HepG2 (cell line): ENCODE measurements around the gene NTM. TPM values are rescaled to one million over a fixed set of nuclear protein-coding genes. Genes with fewer than 3 reads are reported as not detected.

Experiments
- ATAC-seq: fragments of 200-7000 bp; cut with Tn5 transposase; 3 replicates; pipeline ENCODE4 v1.9.1; 2020; ENCODE audit warnings: mild to moderate bottlenecking, moderate library complexity
- BruUV-seq: library from RNA; stranded (reverse); fragments of 400-500 nt; replicated peaks from 2 replicates; lab custom pipeline; 2021; lab: Mats Ljungman, UMichigan
- CTCF ChIA-PET: fragments of 300-600 bp; formaldehyde crosslinking; extraction: SDS; loops from one replicate; lab custom pipeline; 2021; ENCODE audit warnings: low total read pairs, inconsistent platforms, low intra/inter-chr PET ratio; lab: Yijun Ruan, JAX
- POLR2A ChIA-PET: fragments of 350-600 bp; sonication (Branson Sonifier 250); formaldehyde crosslinking; loops from one replicate; lab custom pipeline; 2020; ENCODE audit warnings: antibody characterized with exemption, inconsistent platforms; lab: Yijun Ruan, JAX
- DNase-seq: peaks from one replicate; pipeline ENCODE4 v3.0.0-alpha.2; 2015; ENCODE audit warnings: low spot score
- FAIRE-seq: peaks from 3 replicates; lab custom pipeline; 2011; peaks lifted over from hg19 to GRCh38; lab: Jason Lieb, UNC
- H2AFZ ChIP-seq: one replicate; pipeline ENCODE4 v1.6.1; 2011; ENCODE audit warnings: low read length, inconsistent platforms
- H3K27ac ChIP-seq: fragments of 300-600 bp; 3 replicates; pipeline ENCODE4 v1.8.0; 2011; ENCODE audit warnings: mixed run types, mild to moderate bottlenecking, mixed read lengths, low read length, inconsistent platforms; ENCODE audit not compliant: insufficient read depth; ENCODE audit errors: extremely low read length
- H3K27me3 ChIP-seq, 2 experiments: fragments of 200-600 bp in 1 of 2; 2 replicates in 1 of 2; 3 replicates in 1 of 2; pipeline versions ENCODE4 v1.6.0 to v1.8.0; 2011; ENCODE audit warnings: low read length in 2 of 2, mild to moderate bottlenecking in 2 of 2, moderate library complexity in 2 of 2, inconsistent platforms in 1 of 2; ENCODE audit not compliant: insufficient read depth in 2 of 2, control insufficient read depth in 1 of 2
- H3K36me3 ChIP-seq, 2 experiments: fragments of 200-600 bp in 1 of 2; replicated peaks in 1 of 2; 2 replicates in 1 of 2; 3 replicates in 1 of 2; pipeline versions ENCODE4 v1.5.1 to v1.8.0; 2011; ENCODE audit warnings: low read length in 2 of 2, inconsistent platforms in 1 of 2; ENCODE audit not compliant: insufficient read depth in 2 of 2, control insufficient read depth in 1 of 2
- H3K4me1 ChIP-seq: 2 replicates; pipeline ENCODE4 v1.5.1; 2012; ENCODE audit warnings: low read length, inconsistent platforms; ENCODE audit not compliant: insufficient read depth
- H3K4me2 ChIP-seq: 2 replicates; pipeline ENCODE4 v1.6.0; 2011; ENCODE audit warnings: low read depth, low read length, inconsistent platforms
- H3K4me3 ChIP-seq, 3 experiments: fragments of 200-600 bp in 1 of 3; sonication (generic), shearing (Covaris generic) in 1 of 3; replicated peaks in 1 of 3; 2 replicates each; pipeline ENCODE4 v1.5.1; 2011 to 2016; ENCODE audit warnings: low read length in 3 of 3, inconsistent platforms in 2 of 3, low read depth in 2 of 3, mild to moderate bottlenecking in 2 of 3, control low read depth in 1 of 3, mixed read lengths in 1 of 3; ENCODE audit not compliant: insufficient read depth in 1 of 3
- H3K79me2 ChIP-seq: one replicate; pipeline ENCODE4 v1.6.1; 2011; ENCODE audit warnings: low read length, inconsistent platforms; ENCODE audit not compliant: insufficient read depth
- H3K9ac ChIP-seq: 2 replicates; pipeline ENCODE4 v1.6.0; 2011; ENCODE audit warnings: mild to moderate bottlenecking, low read depth, low read length, inconsistent platforms; ENCODE audit not compliant: insufficient read depth
- H3K9me3 ChIP-seq: 2 replicates; pipeline ENCODE4 v1.5.1; 2012; ENCODE audit warnings: mild to moderate bottlenecking, low read length
- H4K20me1 ChIP-seq: 2 replicates; pipeline ENCODE4 v1.6.0; 2011; ENCODE audit warnings: inconsistent platforms, mild to moderate bottlenecking, low read length, moderate library complexity; ENCODE audit not compliant: insufficient read depth
- FIP1L1 ChIP-seq: fragments of 200-400 bp; formaldehyde crosslinking; IDR thresholded peaks from 2 replicates; pipeline ENCODE4 v1.6.1; 2018; ENCODE audit warnings: low read depth, mild to moderate bottlenecking, low read length, moderate library complexity, borderline replicate concordance; ENCODE audit not compliant: insufficient read depth
- GTF3A ChIP-seq: sonication (generic); formaldehyde crosslinking; conservative IDR thresholded peaks from 2 replicates; pipeline ENCODE4 v1.4.0; 2020; ENCODE audit warnings: mild to moderate bottlenecking, missing genetic modification reagents
- HES4 ChIP-seq: sonication (generic); formaldehyde crosslinking; IDR thresholded peaks from 2 replicates; pipeline ENCODE4 v1.9.0; 2021; ENCODE audit warnings: mild to moderate bottlenecking, missing genetic modification reagents, borderline replicate concordance
- REPIN1 ChIP-seq: sonication (generic); formaldehyde crosslinking; IDR thresholded peaks from 2 replicates; pipeline ENCODE4 v1.8.0; 2022; ENCODE audit warnings: missing genetic modification reagents, low read depth, mild to moderate bottlenecking, borderline replicate concordance
- SNAPC2 ChIP-seq: sonication (generic); formaldehyde crosslinking; IDR thresholded peaks from 2 replicates; pipeline ENCODE4 v1.8.1; 2022; ENCODE audit warnings: mild to moderate bottlenecking, missing genetic modification reagents
- SOX13 ChIP-seq, 3 experiments: fragments of 450-650 bp in 1 of 3; sonication (generic) in 1 of 3; formaldehyde crosslinking in 1 of 3; IDR thresholded peaks in 2 of 3; conservative IDR thresholded peaks in 1 of 3; 2 replicates each; pipeline versions ENCODE4 v1.5.0 to v1.6.1; 2016 to 2020; ENCODE audit warnings: antibody characterized with exemption in 1 of 3, mild to moderate bottlenecking in 1 of 3, missing compliant biosample characterization in 1 of 3, missing genetic modification reagents in 1 of 3, moderate library complexity in 1 of 3
- WIZ ChIP-seq: sonication (generic); formaldehyde crosslinking; IDR thresholded peaks from 2 replicates; pipeline ENCODE4 v1.5.1; 2020; ENCODE audit warnings: mild to moderate bottlenecking, missing genetic modification reagents
- ZNF264 ChIP-seq: sonication (generic); formaldehyde crosslinking; IDR thresholded peaks from 2 replicates; pipeline ENCODE4 v1.4.0; 2020; ENCODE audit warnings: missing genetic modification reagents
- WGBS: methylation state at CpG from one replicate; pipeline ENCODE4 v1.1.6; 2017; ENCODE audit warnings: low lambda C conversion rate; 5-methylcytosine and 5-hydroxymethylcytosine counted together
- in situ Hi-C: cut with HindIII; loops from 2 replicates; pipeline ENCODE4 v1.10.0; 2017; ENCODE audit warnings: low pct_unique_long_range_greater_than_20kb; ENCODE audit not compliant: extremely low pct_ligation_motif_present
- intact Hi-C: fragments of 100-400 bp; cut with micrococcal nuclease; formaldehyde crosslinking; loops from one replicate; pipeline ENCODE4 v1.10.0; 2022; ENCODE audit not compliant: unreplicated experiment
- polyA plus RNA-seq, 8 experiments: library from polyadenylated mRNA; depleted of rRNA in 3 of 8; stranded (reverse) in 7 of 8; unstranded in 1 of 8; fragments of >200 nt; fragmentation: Illumina TruSeq in 4 of 8; extraction: Trizol in 4 of 8; gene quantifications; 2 replicates each; pipeline versions ENCODE4 v1.2.1 to v1.2.3, GENCODE V29; 2011 to 2016; ENCODE audit warnings: low read depth in 4 of 8, missing spikeins in 1 of 8, mixed read lengths in 1 of 8; ENCODE audit not compliant: insufficient read depth in 1 of 8
- total RNA-seq, 5 experiments: library from RNA; depleted of rRNA; stranded (reverse); fragments of >200 nt; fragmentation: Illumina TruSeq; extraction: Trizol; gene quantifications; 2 replicates each; pipeline ENCODE4 v1.2.3, GENCODE V29; 2016; ENCODE audit warnings: low read depth in 1 of 5
- TF ChIP-seq, protein P1 (sequence below): sonication (generic); formaldehyde crosslinking; IDR thresholded peaks from 2 replicates; pipeline ENCODE4 v1.8.0; 2022; ENCODE audit warnings: mild to moderate bottlenecking, missing genetic modification reagents, moderate library complexity
- TF ChIP-seq, protein P2 (sequence below): IDR thresholded peaks from 2 replicates; pipeline ENCODE4 v1.6.1; 2016; ENCODE audit warnings: low read depth
- TF ChIP-seq, protein P3 (sequence below): fragments of 450-650 bp; IDR thresholded peaks from 2 replicates; pipeline ENCODE4 v1.6.1; 2017

The NTM gene
- total and polyA plus RNA-seq, 2 of the 13 experiments (the other 11 are each of a cell fraction or from before 2014, with no cell fraction given) = not detected

DNA sequence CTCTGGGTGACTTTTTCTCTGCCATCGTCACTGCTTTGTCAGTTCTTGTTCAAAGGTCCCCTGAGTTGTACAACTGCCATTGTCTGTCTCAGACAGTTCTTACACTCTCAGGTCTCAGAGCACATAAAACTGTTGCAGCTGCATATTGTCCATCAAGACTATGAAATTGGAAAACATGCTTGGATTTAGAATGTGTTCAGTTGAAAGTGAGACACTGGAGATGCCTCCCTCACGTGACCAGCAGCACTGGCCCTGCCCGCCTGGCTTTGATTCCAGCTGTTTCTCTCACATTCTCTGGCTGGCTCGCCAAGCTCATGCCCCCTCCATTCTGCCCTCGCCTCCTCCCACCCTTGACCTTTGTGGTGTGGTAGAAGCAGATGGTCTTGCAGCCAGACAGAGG, 244.2 kb downstream of the NTM start (continued):
- TF ChIP-seq, protein P1, sequence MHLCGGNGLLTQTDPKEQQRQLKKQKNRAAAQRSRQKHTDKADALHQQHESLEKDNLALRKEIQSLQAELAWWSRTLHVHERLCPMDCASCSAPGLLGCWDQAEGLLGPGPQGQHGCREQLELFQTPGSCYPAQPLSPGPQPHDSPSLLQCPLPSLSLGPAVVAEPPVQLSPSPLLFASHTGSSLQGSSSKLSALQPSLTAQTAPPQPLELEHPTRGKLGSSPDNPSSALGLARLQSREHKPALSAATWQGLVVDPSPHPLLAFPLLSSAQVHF (CRISPR knock-in tag) = no peak

DNA sequence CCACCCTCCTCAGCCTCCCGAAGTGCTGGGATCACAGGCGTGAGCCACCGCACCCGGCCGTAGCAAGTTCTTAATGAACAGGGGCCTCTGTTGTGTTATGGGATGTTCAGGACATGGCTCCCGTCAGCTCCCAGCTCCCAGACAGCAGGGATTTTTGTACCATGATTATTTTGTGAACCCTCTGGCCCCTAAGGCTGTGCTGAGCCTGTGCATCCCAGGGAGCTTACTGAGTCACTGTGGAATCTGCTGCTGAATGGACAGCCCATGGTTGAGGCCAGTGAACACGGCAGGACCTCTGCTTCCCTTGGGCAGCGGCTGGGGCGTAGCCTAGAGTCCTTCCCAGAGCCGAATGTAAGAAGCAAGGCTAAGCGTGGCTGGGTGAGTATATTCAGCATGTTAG, 245.2 kb downstream of the NTM start:
- Histone ChIP-seq H4K20me1 (no peaks in the 10 kb centered on the region), H3K9me3 (no peaks in the 10 kb centered on the region), H3K79me2 (no peaks in the 10 kb centered on the region), H3K27me3 (peaks cover 2 to 34% of the 10 kb centered on the region in 2 experiments), H2AFZ (no peak overlapping the region), H3K27ac (no peak overlapping the region), H3K4me1 (no peaks in the 10 kb centered on the region), H3K36me3 (no peaks in the 10 kb centered on the region), H3K9ac (no peak overlapping the region), H3K4me3 (no peak overlapping the region), H3K4me2 (no peak overlapping the region)
- TF ChIP-seq, protein P2, sequence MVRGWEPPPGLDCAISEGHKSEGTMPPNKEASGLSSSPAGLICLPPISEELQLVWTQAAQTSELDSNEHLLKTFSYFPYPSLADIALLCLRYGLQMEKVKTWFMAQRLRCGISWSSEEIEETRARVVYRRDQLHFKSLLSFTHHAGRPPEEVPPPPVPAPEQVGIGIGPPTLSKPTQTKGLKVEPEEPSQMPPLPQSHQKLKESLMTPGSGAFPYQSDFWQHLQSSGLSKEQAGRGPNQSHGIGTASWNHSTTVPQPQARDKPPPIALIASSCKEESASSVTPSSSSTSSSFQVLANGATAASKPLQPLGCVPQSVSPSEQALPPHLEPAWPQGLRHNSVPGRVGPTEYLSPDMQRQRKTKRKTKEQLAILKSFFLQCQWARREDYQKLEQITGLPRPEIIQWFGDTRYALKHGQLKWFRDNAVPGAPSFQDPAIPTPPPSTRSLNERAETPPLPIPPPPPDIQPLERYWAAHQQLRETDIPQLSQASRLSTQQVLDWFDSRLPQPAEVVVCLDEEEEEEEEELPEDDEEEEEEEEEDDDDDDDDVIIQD (CRISPR knock-in tag) = no peak
- TF ChIP-seq ZNF264 (CRISPR knock-in tag) = no peak
- WGBS = 41% methylated on average over 9 of the region's 11 CpGs
- FAIRE-seq = no peak
- ATAC-seq = no peak
- no peak for DNase-seq
- CTCF ChIA-PET = no interaction called here
- intact Hi-C loops = no loop called here
- POLR2A ChIA-PET = no interaction called here
- no TSS peak for BruUV-seq
- in situ Hi-C loops = no loop called here

DNA sequence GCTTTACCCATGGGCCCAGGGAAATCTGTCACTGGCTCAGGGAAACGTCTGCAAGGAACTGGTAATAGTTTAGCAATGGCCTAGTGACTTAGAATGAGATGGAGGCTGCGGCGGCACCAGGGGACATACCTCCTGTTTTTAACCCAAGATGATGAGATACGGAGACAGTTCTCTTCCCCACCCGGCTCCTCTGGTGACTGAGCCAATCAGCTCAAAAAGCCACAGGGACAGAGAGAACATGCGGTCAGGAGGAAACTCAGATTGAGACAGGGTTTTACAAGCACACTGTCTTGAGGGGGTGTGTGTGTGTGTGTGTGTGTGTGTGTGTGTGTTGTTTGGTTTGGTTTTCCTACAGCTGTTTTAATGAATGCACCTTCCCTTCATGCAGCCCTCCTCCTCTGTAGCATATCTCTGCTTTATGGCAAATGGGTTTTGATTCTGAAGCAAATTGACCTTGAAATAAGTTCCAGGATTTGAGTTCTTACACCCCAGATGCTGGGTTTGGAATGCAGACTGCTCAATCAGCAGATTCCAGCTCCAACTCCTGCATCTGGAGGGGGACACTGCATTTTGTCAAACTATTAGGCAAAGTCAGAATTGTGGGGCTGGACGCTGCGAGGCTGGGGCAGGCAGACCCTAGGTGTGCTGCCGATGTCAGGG, 246.2 kb downstream of the NTM start:
- Histone ChIP-seq H3K36me3 (no peaks in the 10 kb centered on the region), H3K27ac (no peak overlapping the region), H3K9me3 (no peaks in the 10 kb centered on the region), H3K4me1 (no peaks in the 10 kb centered on the region), H3K4me3 (no peak overlapping the region)
- no TSS peak for BruUV-seq
- ChIA-PET CTCF (no interaction called here), POLR2A (no interaction called here)
- no peak for DNase-seq
- TF ChIP-seq HES4 (CRISPR knock-in tag) = no peak
- no peak for TF ChIP-seq FIP1L1
- TF ChIP-seq SOX13 (IDR thresholded peaks at IDR 0.05) = no peak
- no peak for TF ChIP-seq SOX13 (CRISPR knock-in tag; conservative IDR thresholded peaks at IDR 0.05 in 1 of 2, IDR thresholded peaks at IDR 0.05 in 1 of 2)
- TF ChIP-seq GTF3A (CRISPR knock-in tag) = no peak
- no peak for TF ChIP-seq WIZ (CRISPR knock-in tag)
- TF ChIP-seq SNAPC2 (CRISPR knock-in tag) = no peak
- no peak for TF ChIP-seq REPIN1 (CRISPR knock-in tag)
- TF ChIP-seq, protein P3, sequence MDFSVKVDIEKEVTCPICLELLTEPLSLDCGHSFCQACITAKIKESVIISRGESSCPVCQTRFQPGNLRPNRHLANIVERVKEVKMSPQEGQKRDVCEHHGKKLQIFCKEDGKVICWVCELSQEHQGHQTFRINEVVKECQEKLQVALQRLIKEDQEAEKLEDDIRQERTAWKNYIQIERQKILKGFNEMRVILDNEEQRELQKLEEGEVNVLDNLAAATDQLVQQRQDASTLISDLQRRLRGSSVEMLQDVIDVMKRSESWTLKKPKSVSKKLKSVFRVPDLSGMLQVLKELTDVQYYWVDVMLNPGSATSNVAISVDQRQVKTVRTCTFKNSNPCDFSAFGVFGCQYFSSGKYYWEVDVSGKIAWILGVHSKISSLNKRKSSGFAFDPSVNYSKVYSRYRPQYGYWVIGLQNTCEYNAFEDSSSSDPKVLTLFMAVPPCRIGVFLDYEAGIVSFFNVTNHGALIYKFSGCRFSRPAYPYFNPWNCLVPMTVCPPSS = no peak
- TF ChIP-seq, all 625 proteins: peak for 0
- ATAC-seq (no peak), FAIRE-seq (no peak)
- no peak overlapping the region for H2AFZ ChIP-seq
- H4K20me1 ChIP-seq = no peaks in the 10 kb centered on the region
- no peak overlapping the region for H3K4me2 ChIP-seq
- no peak overlapping the region for H3K9ac ChIP-seq
- intact Hi-C loops (no loop called here), in situ Hi-C loops (no loop called here)
- no peaks in the 10 kb centered on the region for H3K79me2 ChIP-seq
- 39% methylated on average over 6 of the region's 9 CpGs for WGBS
- H3K27me3 ChIP-seq = peaks cover 2 to 29% of the 10 kb centered on the region in 2 experiments; a peak in 4 of 5 replicates
